Dendritic cell treated with granulocyte-macrophage colony-stimulating factor and Interleukin-4, amounts not matched to agents 40 ng/mL and 50 ng/mL, for 4 days (primary cell): Measurements from ENCODE around the gene LSAMP.
"Not testable (repeated sequence)": the region's sequence is repeated elsewhere in the genome, so short reads cannot be mapped to it uniquely, and the experiment has no call there.

Source experiments
- H3K27ac Mint-ChIP-seq: one replicate; pipeline ENCODE4 v1.8.0; 2022; ENCODE audit warnings: mild to moderate bottlenecking, mixed read lengths
- H3K27me3 Mint-ChIP-seq: one replicate; pipeline ENCODE4 v1.8.0; 2022; ENCODE audit warnings: mild to moderate bottlenecking, mixed read lengths
- H3K36me3 Mint-ChIP-seq: one replicate; pipeline ENCODE4 v1.8.0; 2022; ENCODE audit warnings: low read depth, mixed read lengths
- H3K4me1 Mint-ChIP-seq: one replicate; pipeline ENCODE4 v1.8.0; 2022; ENCODE audit warnings: low read depth, mixed read lengths
- H3K4me3 Mint-ChIP-seq: one replicate; pipeline ENCODE4 v1.8.0; 2022; ENCODE audit warnings: mild to moderate bottlenecking, moderate library complexity, mixed read lengths
- H3K9me3 Mint-ChIP-seq: one replicate; pipeline ENCODE4 v1.8.0; 2022; ENCODE audit warnings: mixed read lengths
- intact Hi-C: fragments of 100-400 bp; cut with micrococcal nuclease; formaldehyde crosslinking; loops from one replicate; pipeline ENCODE4 v1.15.0; 2022

Gene LSAMP

GRCh38 chr3:116246406-116246980, 198.8 kb downstream of the LSAMP start:
- no peaks in the 10 kb centered on the region for H3K9me3 Mint-ChIP-seq
- no peak overlapping the region for H3K4me3 Mint-ChIP-seq
- intact Hi-C loops, result no loop called here
- no peaks in the 10 kb centered on the region for H3K27me3 Mint-ChIP-seq
- no peaks in the 10 kb centered on the region for H3K36me3 Mint-ChIP-seq
- no peaks in the 10 kb centered on the region for H3K4me1 Mint-ChIP-seq
- no peak overlapping the region for H3K27ac Mint-ChIP-seq

DNA sequence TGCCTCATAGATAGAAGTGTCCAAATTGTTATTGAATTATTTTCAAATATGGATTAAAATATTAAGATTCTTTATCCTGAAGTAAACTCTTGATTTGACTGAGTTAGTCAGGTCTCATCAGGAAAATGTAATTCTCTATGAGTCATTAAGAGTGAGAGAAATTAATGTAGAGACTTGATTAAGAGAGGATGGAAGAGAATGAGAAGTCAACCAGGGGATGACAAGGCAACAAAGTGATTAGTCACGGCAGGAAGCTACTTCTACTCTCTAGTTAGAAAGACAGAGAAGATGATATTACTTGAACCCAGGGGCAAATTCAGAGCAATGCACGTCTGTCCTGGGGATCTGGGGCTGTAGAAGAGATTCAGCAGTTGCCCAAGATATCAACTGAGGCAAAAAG, 202.5 kb downstream of the LSAMP start:
- H3K27ac Mint-ChIP-seq, result no peak overlapping the region
- intact Hi-C loops, result no loop called here
- no peak overlapping the region for H3K4me3 Mint-ChIP-seq
- no peaks in the 10 kb centered on the region for H3K36me3 Mint-ChIP-seq
- no peaks in the 10 kb centered on the region for H3K9me3 Mint-ChIP-seq
- no peaks in the 10 kb centered on the region for H3K4me1 Mint-ChIP-seq
- no peaks in the 10 kb centered on the region for H3K27me3 Mint-ChIP-seq

- no peaks in the 10 kb centered on the region for H3K9me3 Mint-ChIP-seq
- no peaks in the 10 kb centered on the region for H3K36me3 Mint-ChIP-seq
- no peaks in the 10 kb centered on the region for H3K4me1 Mint-ChIP-seq
- no peaks in the 10 kb centered on the region for H3K27me3 Mint-ChIP-seq
- intact Hi-C loops, result no loop called here
- H3K4me3 Mint-ChIP-seq, result no peak overlapping the region
- no peak overlapping the region for H3K27ac Mint-ChIP-seq
These were observed 203.6 kb downstream of the LSAMP start for GRCh38 chr3:116241677-116242076.

DNA sequence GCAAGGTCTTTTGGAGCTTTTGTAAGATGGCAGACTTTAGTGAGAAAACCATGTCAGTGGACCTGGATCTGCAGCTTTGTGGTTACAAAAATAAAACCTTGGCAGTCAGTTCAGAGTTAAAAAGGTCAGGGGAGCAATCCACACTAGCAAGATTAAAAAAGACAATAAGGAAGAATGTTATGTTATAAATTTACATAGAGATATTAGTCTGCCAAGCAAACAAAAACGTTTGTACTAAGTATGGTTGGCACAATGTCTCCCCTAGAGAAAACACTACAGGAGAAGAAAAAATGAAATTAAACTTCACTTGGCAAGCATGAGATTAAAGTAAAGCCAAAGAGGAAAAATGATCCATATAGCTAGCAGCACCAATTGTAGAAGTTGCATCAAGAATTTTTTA, 205.0 kb downstream of the LSAMP start:
- H3K27ac Mint-ChIP-seq, result no peak overlapping the region
- H3K9me3 Mint-ChIP-seq, result no peaks in the 10 kb centered on the region
- intact Hi-C loops, result no loop called here
- H3K36me3 Mint-ChIP-seq, result no peaks in the 10 kb centered on the region
- H3K4me3 Mint-ChIP-seq, result no peak overlapping the region
- H3K27me3 Mint-ChIP-seq, result no peaks in the 10 kb centered on the region
- H3K4me1 Mint-ChIP-seq, result no peaks in the 10 kb centered on the region

DNA sequence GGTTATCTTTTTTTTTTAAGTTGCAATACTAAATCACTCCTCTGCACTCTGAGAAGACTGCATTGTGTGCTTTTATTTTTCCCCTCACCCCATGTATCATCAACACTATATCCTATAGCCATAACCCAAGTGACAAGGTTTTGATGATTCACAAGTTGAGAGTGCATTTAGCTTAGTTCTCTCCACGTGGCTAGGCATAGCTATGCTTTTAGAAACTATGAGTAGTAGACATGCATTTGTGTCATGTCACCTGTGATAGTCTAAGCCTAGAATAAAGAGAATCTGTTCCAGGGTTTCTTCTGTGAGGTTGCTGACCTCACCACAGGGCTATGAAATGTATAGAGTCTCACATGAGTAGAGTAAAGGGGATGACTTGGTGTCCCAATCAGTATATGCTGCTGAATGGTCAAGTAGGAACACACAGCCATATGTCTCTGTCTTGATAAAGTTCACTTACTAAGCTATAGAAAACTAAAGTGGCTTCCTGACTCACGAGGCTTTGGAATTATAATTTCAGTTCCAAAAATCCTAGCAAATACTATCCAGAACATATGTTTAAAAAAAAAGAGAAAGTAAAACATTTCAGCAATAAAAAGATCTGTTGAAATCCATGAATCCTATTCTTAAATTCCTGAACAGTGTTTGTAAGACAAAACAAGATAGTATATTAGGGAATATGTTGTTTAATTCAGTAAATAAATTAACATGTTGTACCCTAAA, 206.3 kb downstream of the LSAMP start:
- Mint-ChIP-seq H3K9me3 (no peaks in the 10 kb centered on the region), H3K4me1 (no peaks in the 10 kb centered on the region), H3K27me3 (no peaks in the 10 kb centered on the region), H3K4me3 (no peak overlapping the region), H3K27ac (no peak overlapping the region), H3K36me3 (no peaks in the 10 kb centered on the region)
- intact Hi-C loops, result no loop called here

DNA sequence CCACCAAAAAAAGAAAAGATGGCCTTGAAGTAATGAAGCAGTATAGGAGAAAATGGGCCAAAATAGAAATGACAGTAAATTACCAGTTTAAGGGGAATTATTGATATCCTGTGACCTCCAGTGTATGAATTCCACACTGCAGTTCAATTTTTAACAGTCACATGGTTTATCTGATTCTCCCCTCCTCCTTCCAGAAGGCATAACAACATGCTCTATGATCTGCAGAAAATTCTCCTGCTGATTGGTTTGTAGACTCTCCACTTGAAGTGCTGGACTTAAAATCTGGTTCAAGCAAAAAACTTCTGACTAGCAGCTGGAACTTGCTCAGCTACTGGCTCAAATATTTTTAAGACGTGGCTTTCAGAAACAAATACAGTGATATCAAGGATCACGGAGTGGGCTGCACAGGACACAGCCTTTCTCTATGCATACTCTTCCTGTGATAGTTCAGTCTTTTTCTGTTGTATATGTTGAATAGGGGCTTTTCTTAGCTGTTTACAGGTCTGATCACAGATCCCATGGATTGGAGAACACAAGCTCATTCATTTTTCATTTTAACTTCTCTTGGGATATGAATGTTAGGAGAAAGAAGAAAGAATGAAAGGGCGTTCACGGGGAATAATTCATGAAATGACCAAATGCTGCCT, 211.5 kb downstream of the LSAMP start:
- H3K9me3 Mint-ChIP-seq, result peaks cover 8% of the 10 kb centered on the region
- no peaks in the 10 kb centered on the region for H3K36me3 Mint-ChIP-seq
- no peak overlapping the region for H3K4me3 Mint-ChIP-seq
- no peaks in the 10 kb centered on the region for H3K4me1 Mint-ChIP-seq
- H3K27me3 Mint-ChIP-seq, result no peaks in the 10 kb centered on the region
- no peak overlapping the region for H3K27ac Mint-ChIP-seq
- intact Hi-C loops, result no loop called here

DNA sequence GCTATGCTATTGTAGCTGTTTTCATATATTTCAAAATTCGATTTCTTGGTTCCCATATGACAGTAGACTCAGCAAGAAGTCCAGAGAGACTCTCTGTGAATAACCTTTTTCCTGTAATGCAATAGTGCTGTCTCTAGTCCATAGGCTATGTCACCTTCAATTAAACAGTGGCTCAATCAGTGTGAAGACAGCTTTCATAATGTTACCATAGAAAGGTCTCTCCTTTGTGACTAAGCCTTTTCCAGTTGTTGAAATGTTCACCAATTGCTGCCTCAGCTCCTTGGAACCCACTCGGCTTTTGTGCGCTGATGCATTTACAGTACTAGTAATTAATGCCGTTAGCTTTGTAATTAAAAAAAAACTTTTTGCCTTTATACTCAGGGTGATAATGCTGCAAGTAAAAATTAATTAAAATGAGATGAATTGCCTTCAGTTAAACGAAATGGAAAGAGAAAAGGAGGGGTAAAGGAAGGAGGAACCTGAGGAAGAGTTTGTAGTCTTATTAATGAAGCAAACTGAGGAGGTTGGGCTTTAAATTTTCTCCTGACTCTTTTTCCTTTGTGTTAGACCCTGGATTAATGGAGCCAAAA, 214.8 kb downstream of the LSAMP start:
- H3K27me3 Mint-ChIP-seq, result no peaks in the 10 kb centered on the region
- no peak overlapping the region for H3K4me3 Mint-ChIP-seq
- no peak overlapping the region for H3K27ac Mint-ChIP-seq
- H3K9me3 Mint-ChIP-seq, result peaks cover 17% of the 10 kb centered on the region
- no peaks in the 10 kb centered on the region for H3K4me1 Mint-ChIP-seq
- H3K36me3 Mint-ChIP-seq, result no peaks in the 10 kb centered on the region
- intact Hi-C loops, result no loop called here

DNA sequence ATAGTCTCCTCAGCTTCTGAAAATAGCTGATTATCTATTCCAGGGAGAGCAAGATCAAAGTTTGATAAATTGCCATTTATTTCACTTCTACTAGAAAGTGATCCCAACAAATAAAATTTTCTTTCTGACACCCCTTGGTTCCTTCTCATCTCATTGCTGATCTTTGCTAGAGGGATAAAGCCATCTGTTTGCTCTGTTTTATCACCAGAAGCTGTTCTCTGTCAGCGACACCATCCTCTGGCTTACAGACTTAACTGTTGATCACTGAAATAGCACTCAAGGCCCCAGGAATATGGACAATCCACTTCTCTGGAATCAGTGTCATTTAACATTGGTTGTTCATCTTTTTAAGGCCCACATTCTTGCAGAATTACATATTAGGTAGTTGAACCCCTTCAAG, 219.0 kb downstream of the LSAMP start:
- no peaks in the 10 kb centered on the region for H3K36me3 Mint-ChIP-seq
- no peaks in the 10 kb centered on the region for H3K27me3 Mint-ChIP-seq
- H3K27ac Mint-ChIP-seq, result no peak overlapping the region
- intact Hi-C loops, result no loop called here
- peaks cover 9% of the 10 kb centered on the region for H3K9me3 Mint-ChIP-seq
- no peak overlapping the region for H3K4me3 Mint-ChIP-seq
- no peaks in the 10 kb centered on the region for H3K4me1 Mint-ChIP-seq

DNA sequence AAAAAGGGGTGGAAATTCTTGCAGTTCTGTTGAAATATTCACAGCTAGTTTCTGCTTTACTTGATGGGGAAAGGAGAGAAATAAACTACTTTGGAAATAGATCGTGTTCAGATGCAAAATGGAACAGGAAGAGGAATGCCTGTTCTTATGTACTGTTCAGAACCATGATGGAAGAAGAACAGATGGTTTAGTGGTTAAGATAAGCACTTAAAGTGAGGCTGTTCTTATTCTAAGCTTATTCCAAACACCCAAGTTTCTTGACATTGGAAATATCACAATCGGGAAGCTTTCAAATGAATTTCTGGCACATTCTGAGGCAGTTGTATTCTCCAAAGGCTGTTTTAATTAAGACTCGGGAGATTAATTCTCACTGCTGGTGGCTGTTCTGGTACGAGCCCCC, 228.5 kb downstream of the LSAMP start:
- Mint-ChIP-seq H3K4me3 (no peak overlapping the region), H3K27ac (no peak overlapping the region), H3K9me3 (peaks cover 31% of the 10 kb centered on the region), H3K36me3 (no peaks in the 10 kb centered on the region), H3K4me1 (no peaks in the 10 kb centered on the region), H3K27me3 (no peaks in the 10 kb centered on the region)
- intact Hi-C loops, result no loop called here

- intact Hi-C loops, result no loop called here
- peaks cover 42% of the 10 kb centered on the region for H3K9me3 Mint-ChIP-seq
- H3K36me3 Mint-ChIP-seq, result no peaks in the 10 kb centered on the region
- no peak overlapping the region for H3K27ac Mint-ChIP-seq
- no peaks in the 10 kb centered on the region for H3K27me3 Mint-ChIP-seq
- no peaks in the 10 kb centered on the region for H3K4me1 Mint-ChIP-seq
- no peak overlapping the region for H3K4me3 Mint-ChIP-seq
These were observed 233.4 kb downstream of the LSAMP start for GRCh38 chr3:116211901-116212300.

GRCh38 chr3:116208830-116209229, 236.5 kb downstream of the LSAMP start:
- H3K27ac Mint-ChIP-seq, H3K27me3 Mint-ChIP-seq, intact Hi-C loops, H3K36me3 Mint-ChIP-seq, H3K4me1 Mint-ChIP-seq, H3K4me3 Mint-ChIP-seq: not testable (repeated sequence)
- peaks cover 24% of the 10 kb centered on the region for H3K9me3 Mint-ChIP-seq

DNA sequence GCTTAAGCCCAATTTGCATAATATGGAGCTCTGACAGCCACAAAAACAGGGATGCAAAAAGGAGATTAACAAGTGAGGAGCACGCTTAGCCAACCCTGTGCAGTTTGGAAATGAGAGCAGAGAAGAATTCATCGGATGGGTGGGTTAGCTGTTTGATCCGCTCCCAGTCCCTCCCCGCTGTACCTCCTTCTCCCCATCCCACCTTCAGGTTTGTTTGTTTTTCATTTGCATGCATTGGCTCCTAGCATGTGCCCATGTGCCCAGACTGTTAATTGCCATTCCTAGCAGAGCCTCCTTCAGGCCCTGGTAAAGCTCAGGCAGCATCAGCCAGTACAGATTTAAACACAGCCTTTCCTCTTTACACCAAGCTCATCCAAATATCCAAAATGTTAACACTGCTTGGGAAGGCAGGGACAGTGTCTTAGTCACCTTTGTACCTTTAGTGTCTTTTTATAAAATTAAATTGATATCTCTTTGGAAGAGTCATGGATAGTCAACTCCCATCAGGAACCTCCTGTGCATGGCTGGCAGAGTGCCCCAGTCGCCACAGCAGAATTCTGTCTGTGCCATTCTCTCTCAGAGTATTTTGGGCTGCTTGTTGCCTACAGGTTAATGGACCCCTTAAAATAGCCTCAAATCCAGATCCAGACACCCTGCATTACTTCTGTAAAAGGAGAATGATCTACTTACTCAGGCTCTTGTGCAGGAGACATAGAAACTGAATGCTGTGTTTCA, 244.2 kb downstream of the LSAMP start:
- intact Hi-C loops, result no loop called here
- Mint-ChIP-seq H3K4me3 (no peak overlapping the region), H3K9me3 (peaks cover 6% of the 10 kb centered on the region), H3K27me3 (no peaks in the 10 kb centered on the region), H3K27ac (no peak overlapping the region), H3K36me3 (no peaks in the 10 kb centered on the region), H3K4me1 (no peaks in the 10 kb centered on the region)

GRCh38 chr3:116199063-116199462, 246.2 kb downstream of the LSAMP start:
- intact Hi-C loops, result no loop called here
- H3K4me3 Mint-ChIP-seq, result no peak overlapping the region
- H3K27me3 Mint-ChIP-seq, result no peaks in the 10 kb centered on the region
- no peaks in the 10 kb centered on the region for H3K36me3 Mint-ChIP-seq
- H3K9me3 Mint-ChIP-seq, result peaks cover 14% of the 10 kb centered on the region
- H3K4me1 Mint-ChIP-seq, result no peaks in the 10 kb centered on the region
- no peak overlapping the region for H3K27ac Mint-ChIP-seq

DNA sequence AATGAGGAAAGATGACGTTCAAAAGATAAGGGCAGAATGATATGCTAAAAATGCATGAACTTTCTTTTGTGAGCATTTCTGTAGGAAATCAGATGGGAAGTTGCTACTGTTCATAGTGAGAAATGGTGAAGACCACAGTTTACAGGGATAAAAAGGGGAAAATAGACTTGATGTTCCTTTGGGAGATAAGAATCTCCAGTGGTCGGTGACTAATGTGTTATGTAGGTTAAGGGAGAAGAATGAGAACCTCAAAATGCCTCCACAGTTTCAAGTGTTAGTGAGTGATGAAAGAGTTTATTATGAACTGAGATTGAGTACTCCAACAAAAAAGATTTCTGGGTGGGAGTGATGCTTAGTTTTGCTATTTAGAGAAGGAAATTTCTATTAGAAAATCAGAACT, 247.2 kb downstream of the LSAMP start:
- no peaks in the 10 kb centered on the region for H3K4me1 Mint-ChIP-seq
- no peaks in the 10 kb centered on the region for H3K27me3 Mint-ChIP-seq
- H3K9me3 Mint-ChIP-seq, result peaks cover 21% of the 10 kb centered on the region
- intact Hi-C loops, result no loop called here
- H3K27ac Mint-ChIP-seq, result no peak overlapping the region
- H3K36me3 Mint-ChIP-seq, result no peaks in the 10 kb centered on the region
- H3K4me3 Mint-ChIP-seq, result no peak overlapping the region
